Skeletal muscle tissue (tissue), 4 donors: ENCODE measurements around the gene ATF2. TPM values are rescaled to one million over a fixed set of nuclear protein-coding genes. Genes with fewer than 3 reads are reported as not detected.

Experiments
- H3K27ac ChIP-seq: one replicate; pipeline ENCODE4 v1.7.0; 2013; ENCODE audit warnings: mild to moderate bottlenecking, low read depth, low read length, inconsistent platforms
- H3K27me3 ChIP-seq, 3 donors: one replicate each; pipeline ENCODE4 v1.7.0; 2013; ENCODE audit warnings: low read length in 3 of 3; ENCODE audit not compliant: control insufficient read depth in 3 of 3, insufficient read depth in 3 of 3
- H3K36me3 ChIP-seq, 3 donors: one replicate each; pipeline ENCODE4 v1.7.0; 2013; ENCODE audit warnings: low read length in 3 of 3; ENCODE audit not compliant: control insufficient read depth in 3 of 3, insufficient read depth in 3 of 3
- H3K4me1 ChIP-seq, 3 donors: one replicate each; pipeline ENCODE4 v1.7.0; 2013; ENCODE audit warnings: low read length in 3 of 3, mild to moderate bottlenecking in 3 of 3; ENCODE audit not compliant: control insufficient read depth in 3 of 3, insufficient read depth in 3 of 3
- H3K4me3 ChIP-seq, 3 donors: one replicate each; pipeline ENCODE4 v1.7.0; 2013; ENCODE audit warnings: low read length in 3 of 3
- H3K9ac ChIP-seq, 3 donors: one replicate each; pipeline ENCODE4 v1.7.0; 2013; ENCODE audit warnings: low read length in 3 of 3, mild to moderate bottlenecking in 3 of 3, moderate library complexity in 2 of 3, low read depth in 1 of 3
- H3K9me3 ChIP-seq, 3 donors: one replicate each; pipeline ENCODE4 v1.7.0; 2013; ENCODE audit warnings: low read length in 3 of 3; ENCODE audit not compliant: control insufficient read depth in 3 of 3
- total RNA-seq: library from RNA; depleted of rRNA; stranded (reverse); fragments of >200 nt; gene quantifications from one replicate; pipeline ENCODE4 v1.2.3, GENCODE V29; 2014
- donor health status: Osteomylitis.

The ATF2 gene
- total RNA-seq, 1 donor from 2014 or later, result 35.0 TPM

GRCh38 chr2:175167076-175167791 lies 769 bp downstream of the ATF2 start:
- H3K4me1 ChIP-seq, result peaks cover 9 to 14% (median 13%) of the 10 kb centered on the region in 3 donors

GRCh38 chr2:175166216-175166824 lies 1.7 kb downstream of the ATF2 start:
- H3K9ac ChIP-seq, result peak overlapping the region in 2 of 3 donors; percentile 100

More at GRCh38 chr2:175167076-175167791, 769 bp downstream of the ATF2 start:
- peak overlapping the region; percentile 98 for H3K27ac ChIP-seq
- H3K9ac ChIP-seq, result peak overlapping the region; percentile 100
- H3K9me3 ChIP-seq, result no peaks in the 10 kb centered on the region
- H3K4me3 ChIP-seq, result peak overlapping the region; percentile 99 to 100 (median 100)
- H3K36me3 ChIP-seq, result peaks cover 0 to 4% (median 2%) of the 10 kb centered on the region in 3 donors
- H3K27me3 ChIP-seq, result no peaks in the 10 kb centered on the region

GRCh38 chr2:175164235-175164634 lies 3.8 kb downstream of the ATF2 start:
- H3K27ac ChIP-seq, result no peak overlapping the region
- H3K27me3 ChIP-seq, result no peaks in the 10 kb centered on the region
- H3K36me3 ChIP-seq, result peaks cover 0 to 4% (median 0%) of the 10 kb centered on the region in 3 donors
- H3K4me1 ChIP-seq, result peaks cover 5 to 14% (median 7%) of the 10 kb centered on the region in 3 donors
- H3K4me3 ChIP-seq, result no peak overlapping the region
- H3K9me3 ChIP-seq, result no peaks in the 10 kb centered on the region
- no peak overlapping the region for H3K9ac ChIP-seq

More at GRCh38 chr2:175166216-175166824, 1.7 kb downstream of the ATF2 start:
- no peaks in the 10 kb centered on the region for H3K27me3 ChIP-seq
- peaks cover 9 to 14% (median 13%) of the 10 kb centered on the region in 3 donors for H3K4me1 ChIP-seq
- peak overlapping the region in 1 of 3 donors; percentile 99 for H3K4me3 ChIP-seq
- no peaks in the 10 kb centered on the region for H3K9me3 ChIP-seq
- H3K27ac ChIP-seq, result no peak overlapping the region
- H3K36me3 ChIP-seq, result peaks cover 0 to 4% (median 0%) of the 10 kb centered on the region in 3 donors

GRCh38 chr2:175158894-175159293 lies 9.1 kb downstream of the ATF2 start:
- H3K27ac ChIP-seq, result no peak overlapping the region
- no peaks in the 10 kb centered on the region for H3K9me3 ChIP-seq

DNA sequence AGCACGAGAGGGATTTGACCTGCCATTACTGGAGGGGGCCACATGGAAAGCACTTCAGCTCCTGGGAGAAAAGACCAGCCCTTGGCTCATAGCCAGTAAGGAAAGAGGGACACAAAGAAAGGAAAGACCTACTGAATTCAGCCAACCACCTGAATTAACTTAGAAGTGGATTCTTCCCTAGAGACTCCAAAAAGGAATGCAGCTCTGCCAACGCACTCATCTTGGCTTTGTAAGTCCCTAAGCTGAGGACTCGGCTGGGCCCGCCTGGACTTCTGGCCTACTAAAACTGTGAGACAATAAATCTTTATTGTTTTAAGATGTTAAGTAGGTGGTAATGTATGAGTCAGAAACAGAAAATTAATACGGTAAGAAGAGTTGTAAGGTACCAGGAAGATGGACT lies 11.5 kb downstream of the ATF2 start:
- Histone ChIP-seq H3K27me3 (no peaks in the 10 kb centered on the region), H3K4me3 (no peak overlapping the region), H3K27ac (no peak overlapping the region), H3K36me3 (peaks cover 0 to 2% (median 0%) of the 10 kb centered on the region in 3 donors), H3K9ac (no peak overlapping the region), H3K4me1 (peaks cover 5 to 13% (median 10%) of the 10 kb centered on the region in 3 donors), H3K9me3 (no peaks in the 10 kb centered on the region)

More at GRCh38 chr2:175158894-175159293, 9.1 kb downstream of the ATF2 start:
- Histone ChIP-seq H3K4me3 (no peak overlapping the region), H3K27me3 (no peaks in the 10 kb centered on the region), H3K4me1 (peaks cover 2 to 13% (median 6%) of the 10 kb centered on the region in 3 donors), H3K9ac (no peak overlapping the region), H3K36me3 (peaks cover 0 to 2% (median 0%) of the 10 kb centered on the region in 3 donors)

DNA sequence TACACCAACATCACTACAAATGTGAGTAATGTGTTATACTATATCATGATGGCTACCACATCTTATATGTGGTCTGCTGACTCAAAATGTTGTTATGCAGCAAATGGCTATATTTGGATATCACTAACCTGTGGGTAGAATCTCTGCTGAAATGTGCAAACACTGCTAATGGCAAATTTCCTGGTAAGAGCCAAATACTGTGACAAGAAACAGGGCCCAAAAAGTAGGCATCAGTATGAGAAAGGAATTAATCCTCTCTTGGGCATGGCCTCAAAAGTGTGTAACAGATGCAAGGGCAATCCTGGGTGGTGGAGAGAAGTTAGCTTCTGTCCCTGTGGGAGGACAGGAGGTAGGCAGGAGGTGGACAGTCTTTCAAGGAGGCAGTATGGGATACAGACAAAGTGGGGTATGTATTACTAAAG lies 13.3 kb downstream of the ATF2 start:
- Histone ChIP-seq H3K4me1 (peaks cover 5 to 13% (median 10%) of the 10 kb centered on the region in 3 donors), H3K4me3 (no peak overlapping the region), H3K27ac (no peak overlapping the region), H3K27me3 (no peaks in the 10 kb centered on the region), H3K36me3 (peaks cover 0 to 2% (median 2%) of the 10 kb centered on the region in 3 donors), H3K9ac (no peak overlapping the region), H3K9me3 (no peaks in the 10 kb centered on the region)

DNA sequence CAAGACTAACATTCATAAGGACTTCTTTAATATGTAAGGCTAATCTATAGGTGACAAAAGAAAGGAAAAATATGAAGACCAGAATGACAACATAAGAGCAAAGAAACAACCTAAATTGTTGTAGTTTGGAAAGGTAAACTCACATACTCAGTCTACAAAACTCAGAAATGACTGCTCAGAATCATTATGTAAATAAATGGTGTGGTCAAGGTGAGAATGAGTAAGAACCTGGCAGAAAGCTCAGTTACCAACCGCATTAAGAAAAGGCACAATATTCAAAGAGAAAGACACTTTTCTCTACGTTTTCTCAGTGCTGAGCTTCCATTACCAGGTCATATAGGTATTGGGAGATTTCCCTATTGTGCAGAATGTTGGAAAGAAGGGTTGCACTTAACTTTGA lies 15.8 kb downstream of the ATF2 start:
- Histone ChIP-seq H3K4me3 (no peak overlapping the region), H3K4me1 (peaks cover 5 to 9% (median 6%) of the 10 kb centered on the region in 3 donors), H3K36me3 (peaks cover 0 to 5% (median 2%) of the 10 kb centered on the region in 3 donors), H3K27ac (no peak overlapping the region), H3K9ac (no peak overlapping the region), H3K27me3 (no peaks in the 10 kb centered on the region), H3K9me3 (no peaks in the 10 kb centered on the region)

GRCh38 chr2:175151791-175152190 lies 16.2 kb downstream of the ATF2 start:
- Histone ChIP-seq H3K4me1 (peaks cover 3 to 7% (median 4%) of the 10 kb centered on the region in 3 donors), H3K9me3 (no peaks in the 10 kb centered on the region), H3K9ac (no peak overlapping the region), H3K27ac (no peak overlapping the region), H3K36me3 (peaks cover 0 to 5% (median 2%) of the 10 kb centered on the region in 3 donors), H3K4me3 (no peak overlapping the region), H3K27me3 (no peaks in the 10 kb centered on the region)

DNA sequence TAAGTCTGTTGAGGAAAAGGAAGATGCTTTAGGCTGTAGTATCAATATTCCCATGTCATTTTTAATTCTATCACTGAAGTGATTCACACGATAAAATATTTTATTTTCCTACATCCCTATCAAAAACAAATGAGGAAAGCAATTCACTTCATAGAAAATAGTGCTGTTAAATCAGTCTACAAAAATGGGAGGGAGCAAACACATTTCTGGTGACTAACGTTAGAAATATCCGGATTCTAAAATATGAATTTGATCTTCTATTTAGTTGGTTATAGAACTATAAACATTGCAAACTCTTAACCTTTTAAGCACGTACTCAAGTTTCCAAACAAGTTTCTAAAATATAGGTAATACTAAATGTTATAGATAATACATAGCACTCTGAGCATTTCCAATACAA lies 20.8 kb downstream of the ATF2 start:
- peaks cover 0 to under 1% (median 0%) of the 10 kb centered on the region in 3 donors for H3K4me1 ChIP-seq
- no peak overlapping the region for H3K27ac ChIP-seq
- peaks cover 0 to 5% (median 0%) of the 10 kb centered on the region in 3 donors for H3K36me3 ChIP-seq
- no peaks in the 10 kb centered on the region for H3K27me3 ChIP-seq
- H3K4me3 ChIP-seq, result no peak overlapping the region
- H3K9ac ChIP-seq, result no peak overlapping the region
- H3K9me3 ChIP-seq, result no peaks in the 10 kb centered on the region

DNA sequence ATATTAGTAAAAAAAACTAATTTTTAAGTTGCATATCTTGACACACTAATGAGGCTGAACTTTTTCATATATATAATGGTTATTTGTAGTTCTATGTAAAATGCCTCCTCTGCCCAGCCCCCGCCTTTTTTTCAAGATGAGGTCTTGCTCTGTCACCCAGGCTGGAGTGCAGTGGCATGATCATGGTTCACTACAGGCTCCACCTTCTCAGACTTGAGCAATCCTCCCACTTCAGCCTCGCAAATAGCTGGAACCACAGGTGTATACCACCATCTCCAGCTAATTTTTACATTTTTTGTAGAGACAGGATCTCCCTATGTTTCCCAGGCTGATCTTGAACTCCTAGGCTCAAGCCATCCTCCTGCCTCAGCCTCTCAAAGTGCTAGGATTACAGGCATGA lies 24.3 kb downstream of the ATF2 start:
- Histone ChIP-seq H3K4me1 (no peaks in the 10 kb centered on the region), H3K4me3 (no peak overlapping the region), H3K9me3 (no peaks in the 10 kb centered on the region), H3K27ac (no peak overlapping the region), H3K9ac (no peak overlapping the region), H3K36me3 (no peaks in the 10 kb centered on the region), H3K27me3 (no peaks in the 10 kb centered on the region)
